HG03520 (cell line): ENCODE measurements around the gene C3orf80.
"Not testable (repeated sequence)": the region's sequence is repeated elsewhere in the genome, so short reads cannot be mapped to it uniquely, and the experiment has no call there.

Experiments used
- ATAC-seq: cut with Tn5 transposase; IDR thresholded peaks from one replicate; pipeline ENCODE4 v1.9.1; 2021; ENCODE audit warnings: mild to moderate bottlenecking, moderate library complexity; ENCODE audit not compliant: unreplicated experiment

The C3orf80 gene

GRCh38 chr3:160210799-160211221, 14.4 kb upstream of the C3orf80 start:
- ATAC-seq = peak; percentile 51

- no peak for ATAC-seq
These were observed 12.0 kb upstream of the C3orf80 start for GRCh38 chr3:160213191-160213590.

- no peak for ATAC-seq
These were observed 7.5 kb upstream of the C3orf80 start for GRCh38 chr3:160217675-160218074.

- no peak for ATAC-seq
These were observed 7.1 kb upstream of the C3orf80 start for GRCh38 chr3:160218136-160218535.

GRCh38 chr3:160220038-160220437, 5.2 kb upstream of the C3orf80 start:
- ATAC-seq = no peak

GRCh38 chr3:160221019-160221418, 4.2 kb upstream of the C3orf80 start:
- ATAC-seq = no peak

- ATAC-seq = no peak
These were observed 966 bp upstream of the C3orf80 start for GRCh38 chr3:160224256-160224655.

- ATAC-seq = no peak
These were observed 429 bp upstream of the C3orf80 start for GRCh38 chr3:160224811-160225175.

- ATAC-seq = peak; percentile 28
These were observed 1.0 kb downstream of the C3orf80 start for GRCh38 chr3:160226026-160226907.

- ATAC-seq = no peak
These were observed 2.2 kb downstream of the C3orf80 start for GRCh38 chr3:160227419-160227818.

GRCh38 chr3:160232014-160232413, 6.8 kb downstream of the C3orf80 start:
- ATAC-seq = no peak

- not testable (repeated sequence) for ATAC-seq
These were observed 15.5 kb downstream of the C3orf80 start for GRCh38 chr3:160240719-160241118.

GRCh38 chr3:160245261-160245800, 20.1 kb downstream of the C3orf80 start:
- ATAC-seq = no peak

- ATAC-seq = no peak
These were observed 22.5 kb downstream of the C3orf80 start for GRCh38 chr3:160247766-160248165.

- no peak for ATAC-seq
These were observed 28.1 kb downstream of the C3orf80 start for GRCh38 chr3:160253298-160253697.

GRCh38 chr3:160257606-160258005, 32.4 kb downstream of the C3orf80 start:
- no peak for ATAC-seq

- ATAC-seq = no peak
These were observed 34.4 kb downstream of the C3orf80 start for GRCh38 chr3:160259589-160259988.

- ATAC-seq = no peak
These were observed 35.5 kb downstream of the C3orf80 start for GRCh38 chr3:160260587-160261270.

GRCh38 chr3:160265088-160265487, 39.9 kb downstream of the C3orf80 start:
- no peak for ATAC-seq
